HAP-1 (cell line): ENCODE results near the gene PDGFB.

ENCODE experiments used
- DNase-seq, 2 experiments: peaks; one replicate each; pipeline ENCODE4 v3.0.0-alpha.2; 2016 to 2020; ENCODE audit warnings: low spot score in 2 of 2
- H3K27me3 ChIP-seq: fragments of 250-450 bp; sonication (Bioruptor Pico); 2 replicates; pipeline ENCODE4 v1.5.1; 2020; ENCODE audit warnings: low read depth, mild to moderate bottlenecking, moderate library complexity
- H3K36me3 ChIP-seq: fragments of 250-450 bp; sonication (Bioruptor Pico); replicated peaks from 2 replicates; pipeline ENCODE4 v1.5.1; 2020; ENCODE audit warnings: mild to moderate bottlenecking
- H3K4me1 ChIP-seq: fragments of 250-450 bp; sonication (Bioruptor Pico); 2 replicates; pipeline ENCODE4 v1.5.1; 2020; ENCODE audit warnings: mild to moderate bottlenecking
- H3K4me3 ChIP-seq: fragments of 250-450 bp; sonication (Bioruptor Pico); 2 replicates; pipeline ENCODE4 v1.5.1; 2020; ENCODE audit warnings: mild to moderate bottlenecking, moderate library complexity
- H3K9me3 ChIP-seq: fragments of 250-450 bp; sonication (Bioruptor Pico); 2 replicates; pipeline ENCODE4 v1.5.1; 2020; ENCODE audit warnings: mild to moderate bottlenecking, moderate library complexity
- in situ Hi-C: fragments of 300-500 bp; cut with MboI; formaldehyde crosslinking; loops from 3 replicates; pipeline ENCODE4 v1.14.3; 2020; ENCODE audit warnings: low sequenced_read_pairs, inconsistent platforms, mixed read lengths

PDGFB gene

DNA sequence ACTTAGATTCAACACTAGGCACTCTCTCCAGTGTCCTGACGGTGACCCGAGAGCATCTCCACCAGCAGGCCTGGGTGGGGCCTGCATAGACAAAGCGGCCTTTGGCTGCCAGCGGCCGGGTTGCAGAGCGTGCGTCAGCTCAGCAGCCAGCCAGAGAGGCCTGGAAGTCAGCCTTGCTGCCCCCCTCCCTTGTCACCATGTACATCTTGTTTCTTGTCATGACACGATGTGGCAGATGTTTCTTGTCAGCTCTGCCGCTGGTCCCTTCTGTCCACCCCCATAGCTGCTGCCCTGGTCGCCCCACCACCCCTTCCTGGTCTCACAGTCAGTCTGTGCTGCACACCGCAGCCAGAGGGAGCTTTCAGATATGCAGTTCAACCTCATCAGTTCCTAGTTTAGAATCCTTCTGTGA is 59.2 kb downstream of the PDGFB start:
- H3K4me1 ChIP-seq: no peaks in the 10 kb centered on the region
- no peak for DNase-seq
- H3K9me3 ChIP-seq: 0 out of 2 replicates have a peak, but pooled peaks cover 2% of the 10 kb centered on the region
- H3K36me3 ChIP-seq: no peaks in the 10 kb centered on the region
- in situ Hi-C loops: no loop called here
- no peak overlapping the region for H3K4me3 ChIP-seq
- H3K27me3 ChIP-seq: no peaks in the 10 kb centered on the region

DNA sequence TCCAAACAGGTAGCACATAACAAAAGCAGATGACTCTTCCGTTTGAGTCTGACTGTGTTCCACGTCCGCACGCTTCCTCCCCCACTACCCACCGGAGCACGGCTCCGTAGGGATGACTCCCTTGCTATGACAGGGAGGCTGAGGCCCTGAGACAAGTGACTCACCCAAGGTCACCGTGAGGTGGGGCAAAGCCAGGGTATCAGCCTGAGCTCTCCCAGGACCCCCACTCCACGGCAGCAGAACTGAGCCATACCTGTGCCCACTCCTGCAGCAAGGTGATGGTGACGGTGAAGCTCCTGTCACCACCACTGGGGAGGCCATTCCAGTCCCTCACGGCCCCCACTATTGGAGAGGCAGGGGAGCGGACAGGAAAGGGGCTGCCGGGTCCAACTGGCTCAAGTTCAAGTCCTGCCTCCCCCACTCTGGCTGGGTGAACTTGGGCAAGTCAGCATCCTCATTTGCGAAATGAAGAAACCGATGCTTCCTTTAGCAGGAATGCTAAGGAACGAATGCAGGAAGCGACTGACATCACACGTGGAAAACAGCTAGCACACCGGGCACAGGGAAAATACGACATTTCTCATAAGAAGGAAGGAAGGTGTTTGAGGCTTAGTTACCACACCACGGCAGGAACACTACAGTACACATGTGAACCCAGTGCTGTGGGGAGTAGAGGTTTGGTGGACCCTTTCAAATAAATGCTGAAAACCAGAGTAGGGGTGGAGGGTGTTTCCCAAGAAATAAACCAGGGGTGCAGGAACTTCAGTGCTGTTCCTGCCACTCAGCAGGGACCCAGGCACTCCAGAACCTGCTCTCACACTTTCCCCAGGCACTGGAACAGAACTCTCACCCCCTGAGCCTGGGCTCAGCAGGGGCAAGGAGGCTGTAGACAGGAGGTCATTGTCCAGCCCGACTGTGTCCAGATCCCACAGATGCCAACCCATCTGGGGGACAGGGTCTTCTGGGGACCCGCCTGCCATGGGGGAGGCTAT is 59.9 kb downstream of the PDGFB start:
- in situ Hi-C loops: no loop called here
- H3K9me3 ChIP-seq: 0 out of 2 replicates have a peak, but pooled peaks cover 2% of the 10 kb centered on the region
- no peak for DNase-seq
- no peak overlapping the region for H3K4me3 ChIP-seq
- H3K27me3 ChIP-seq: no peaks in the 10 kb centered on the region
- no peaks in the 10 kb centered on the region for H3K4me1 ChIP-seq
- H3K36me3 ChIP-seq: no peaks in the 10 kb centered on the region

DNA sequence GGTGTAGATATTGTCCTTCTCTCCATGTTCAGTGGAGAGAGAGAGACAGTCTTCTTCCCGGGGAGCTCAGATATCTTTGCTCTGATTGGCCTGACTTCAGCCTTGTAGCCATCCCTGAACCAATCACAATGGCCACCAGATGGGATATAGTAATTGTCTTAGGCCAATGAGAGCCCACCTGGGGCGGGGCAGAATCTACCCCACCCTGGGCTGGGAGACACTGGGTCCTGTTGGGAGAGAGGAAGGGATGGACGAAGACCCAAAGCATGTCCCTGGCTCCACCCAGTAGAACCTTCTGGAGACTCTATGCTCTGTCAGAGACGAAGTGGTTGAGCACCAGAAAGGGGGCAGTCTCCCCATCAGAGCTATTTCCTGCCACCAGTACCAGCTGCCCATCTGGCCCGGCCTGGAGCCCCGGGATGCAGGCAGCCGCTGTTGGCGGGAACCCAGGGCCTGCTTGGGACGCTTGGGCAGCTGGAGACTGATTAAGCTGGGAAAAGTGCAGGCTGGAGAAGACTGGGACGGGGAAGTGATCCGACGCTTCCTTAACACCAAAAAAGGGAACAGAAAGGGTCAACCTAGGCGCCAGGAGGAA is 60.7 kb downstream of the PDGFB start:
- Histone ChIP-seq H3K4me1 (no peaks in the 10 kb centered on the region), H3K4me3 (no peak overlapping the region), H3K36me3 (no peaks in the 10 kb centered on the region), H3K9me3 (0 out of 2 replicates have a peak, but pooled peaks cover 2% of the 10 kb centered on the region), H3K27me3 (no peaks in the 10 kb centered on the region)
- in situ Hi-C loops: no loop called here
- peak in 1 of 2 experiments; percentile 33 for DNase-seq

DNA sequence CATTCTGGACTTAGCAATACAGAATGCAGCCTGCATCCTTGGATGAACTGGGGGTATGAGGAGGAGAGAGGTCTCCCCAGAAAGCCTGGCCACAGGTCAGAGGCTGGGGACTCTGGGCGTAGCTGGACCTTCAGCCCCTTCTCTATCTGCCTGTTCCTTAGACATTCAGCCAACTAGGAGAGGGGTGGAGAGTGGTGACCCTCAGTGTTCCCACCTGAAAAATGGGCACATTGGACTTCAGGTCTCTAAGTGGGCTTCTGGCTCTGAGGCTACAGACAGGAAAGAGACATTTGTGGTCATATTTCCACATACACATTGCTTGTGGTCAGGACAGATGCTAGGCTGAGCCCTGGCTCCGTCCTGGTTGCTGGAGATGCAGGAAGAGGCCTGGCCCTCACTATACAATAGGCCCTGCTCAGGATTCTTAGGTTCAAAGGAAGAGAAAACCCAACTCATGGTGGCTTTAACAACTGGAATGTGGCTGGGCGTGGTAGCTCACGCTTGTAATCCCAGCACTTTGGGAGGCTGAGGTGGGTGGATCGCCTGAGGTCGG is 62.2 kb downstream of the PDGFB start:
- in situ Hi-C loops: no loop called here
- H3K36me3 ChIP-seq: no peaks in the 10 kb centered on the region
- 0 out of 2 replicates have a peak, but pooled peaks cover 2% of the 10 kb centered on the region for H3K9me3 ChIP-seq
- no peaks in the 10 kb centered on the region for H3K27me3 ChIP-seq
- H3K4me1 ChIP-seq: no peaks in the 10 kb centered on the region
- no peak for DNase-seq
- no peak overlapping the region for H3K4me3 ChIP-seq

DNA sequence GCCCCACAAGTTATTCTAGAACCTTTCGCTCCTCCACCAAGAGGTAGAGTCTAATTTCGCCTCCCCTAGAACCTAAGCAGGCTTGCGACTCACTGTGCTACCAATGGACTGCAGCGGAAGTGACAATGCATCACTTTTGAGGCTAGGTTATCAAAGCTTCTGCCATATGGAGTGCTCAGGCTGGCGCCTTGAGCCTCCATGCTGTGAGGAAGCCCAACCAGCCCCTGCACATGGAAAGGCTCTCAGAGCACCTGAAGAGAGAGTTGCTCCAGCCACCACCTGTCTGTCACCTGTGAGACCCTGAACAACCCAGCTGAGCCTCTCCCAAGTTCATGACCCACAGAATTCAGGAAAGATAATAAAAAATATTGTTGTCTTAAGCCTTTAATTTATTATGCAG is 63.0 kb downstream of the PDGFB start:
- Histone ChIP-seq H3K4me1 (no peaks in the 10 kb centered on the region), H3K36me3 (no peaks in the 10 kb centered on the region), H3K9me3 (0 out of 2 replicates have a peak, but pooled peaks cover 2% of the 10 kb centered on the region), H3K27me3 (no peaks in the 10 kb centered on the region), H3K4me3 (no peak overlapping the region)
- DNase-seq: no peak
- in situ Hi-C loops: no loop called here

DNA sequence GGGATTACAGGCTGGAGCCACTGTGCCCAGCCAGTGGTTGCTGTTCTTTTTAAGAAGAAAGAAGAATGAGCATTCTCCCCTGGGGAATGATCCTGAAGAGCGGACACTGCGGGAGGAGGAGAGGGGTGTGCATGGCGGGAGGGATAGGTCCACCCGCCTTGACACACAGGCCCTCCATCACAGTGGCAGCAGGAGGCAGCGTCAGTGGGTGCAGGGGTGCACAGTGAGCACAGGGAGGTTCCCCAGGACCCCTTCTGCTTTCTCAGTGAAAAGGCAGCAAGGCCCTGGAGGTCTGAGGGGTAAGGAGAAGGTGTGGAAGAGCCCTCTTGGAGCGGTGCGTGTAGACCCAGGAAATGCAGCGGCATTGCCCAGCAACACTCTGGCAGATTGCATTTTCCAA is 63.4 kb downstream of the PDGFB start:
- no peaks in the 10 kb centered on the region for H3K36me3 ChIP-seq
- H3K4me1 ChIP-seq: peaks cover 2% of the 10 kb centered on the region
- no peaks in the 10 kb centered on the region for H3K9me3 ChIP-seq
- DNase-seq: no peak
- in situ Hi-C loops: no loop called here
- no peaks in the 10 kb centered on the region for H3K27me3 ChIP-seq
- no peak overlapping the region for H3K4me3 ChIP-seq

DNA sequence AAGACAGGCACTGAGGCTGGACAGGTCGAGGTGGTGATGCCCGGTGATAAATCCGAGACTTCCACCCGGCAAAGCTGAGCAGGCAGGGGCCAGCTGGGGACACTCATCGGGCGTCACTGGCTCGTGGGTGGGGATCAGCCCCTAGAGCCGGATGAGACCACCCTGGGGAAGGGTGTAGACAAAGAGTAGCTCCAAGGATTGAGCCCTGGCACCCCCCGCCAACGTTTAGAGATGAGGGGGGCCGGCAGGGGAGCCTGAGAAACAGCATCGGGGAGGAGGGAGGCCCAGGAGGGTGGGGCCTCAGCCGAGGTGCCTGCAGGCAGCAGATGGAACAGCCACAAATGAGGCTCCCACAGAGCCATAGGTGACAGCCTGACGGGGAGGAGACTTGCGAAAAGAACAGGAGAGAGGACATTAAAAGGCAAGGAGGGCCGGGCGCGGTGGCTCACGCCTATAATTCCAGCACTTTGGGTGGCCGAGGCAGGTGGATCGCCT is 64.9 kb downstream of the PDGFB start:
- Histone ChIP-seq H3K36me3 (no peaks in the 10 kb centered on the region), H3K4me3 (no peak overlapping the region), H3K9me3 (no peaks in the 10 kb centered on the region), H3K27me3 (no peaks in the 10 kb centered on the region), H3K4me1 (peaks cover 17% of the 10 kb centered on the region)
- no peak for DNase-seq
- in situ Hi-C loops: loop anchor here (10.0 kb wide), 1 partner anchor 345 kb away; the partner anchor contains the start of gene ATF4

DNA sequence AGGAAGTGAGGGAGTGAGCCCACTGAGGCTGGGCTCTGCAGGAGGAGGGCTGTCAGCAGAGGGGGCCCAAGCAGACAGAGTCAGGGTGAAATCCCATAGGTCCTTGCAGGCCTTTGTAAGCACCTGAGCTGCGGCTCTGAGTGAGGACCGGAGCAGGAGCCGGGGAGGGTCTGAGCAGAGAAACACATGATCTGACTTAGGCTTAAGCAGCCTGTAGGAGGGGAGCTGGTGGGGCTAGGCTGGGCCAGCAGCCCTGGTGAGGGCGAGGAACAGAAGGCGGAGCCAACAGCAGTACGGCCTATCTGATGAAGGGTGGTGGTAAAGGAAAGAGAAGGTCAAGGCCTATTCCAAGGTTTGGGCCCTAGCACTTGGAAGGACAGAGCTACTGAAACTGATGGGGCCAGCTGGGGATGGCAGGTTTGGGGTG is 65.4 kb downstream of the PDGFB start:
- H3K4me1 ChIP-seq: peaks cover 20% of the 10 kb centered on the region
- in situ Hi-C loops: loop anchor here (10.0 kb wide), 1 partner anchor 345 kb away; the partner anchor contains the start of gene ATF4
- H3K4me3 ChIP-seq: no peak overlapping the region
- DNase-seq: no peak
- no peaks in the 10 kb centered on the region for H3K36me3 ChIP-seq
- H3K9me3 ChIP-seq: no peaks in the 10 kb centered on the region
- no peaks in the 10 kb centered on the region for H3K27me3 ChIP-seq

DNA sequence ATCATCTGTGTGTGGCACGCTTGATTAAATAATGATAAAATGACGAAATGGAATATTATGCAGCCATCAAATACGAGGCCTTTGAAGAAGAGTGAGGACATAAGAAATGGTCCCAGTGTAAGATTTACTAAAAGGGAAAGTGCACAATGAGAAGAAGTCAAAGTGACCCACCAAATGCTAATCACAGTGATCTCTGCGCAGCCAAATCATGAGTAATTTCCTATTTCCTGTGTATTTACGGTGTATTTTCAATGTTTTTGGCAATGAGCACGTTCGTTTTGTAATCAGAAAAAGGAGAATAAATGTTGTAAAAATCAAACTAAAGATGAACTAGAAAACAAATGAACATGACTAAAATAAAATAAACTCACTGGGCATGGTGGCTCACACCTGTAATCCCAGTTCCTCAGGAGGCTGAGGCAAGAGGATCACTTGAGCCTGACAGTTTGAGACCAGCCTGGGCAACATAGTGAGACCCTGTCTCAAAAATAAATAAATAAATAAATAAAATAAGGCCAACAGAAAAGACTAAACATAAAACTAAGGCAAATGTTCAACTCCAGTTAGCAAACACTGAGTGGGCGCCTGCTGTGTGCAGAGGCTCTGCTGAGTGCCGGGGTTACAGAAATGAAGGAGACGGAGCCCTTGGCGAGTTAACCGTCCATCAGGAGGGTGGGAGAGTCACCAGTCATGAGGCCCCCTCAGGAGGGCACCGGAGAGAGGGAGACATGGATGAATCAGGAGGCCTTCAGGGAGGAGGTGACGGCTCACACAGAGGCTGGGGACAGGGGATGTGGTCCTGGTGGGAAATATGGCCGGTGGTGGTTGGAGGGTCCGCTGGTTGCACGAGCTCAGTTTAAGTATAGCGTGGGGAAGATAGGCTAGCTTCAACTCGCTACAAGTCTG is 66.3 kb downstream of the PDGFB start:
- Histone ChIP-seq H3K27me3 (no peaks in the 10 kb centered on the region), H3K4me1 (peaks cover 27% of the 10 kb centered on the region), H3K4me3 (no peak overlapping the region), H3K9me3 (no peaks in the 10 kb centered on the region), H3K36me3 (no peaks in the 10 kb centered on the region)
- in situ Hi-C loops: loop anchor here (10.0 kb wide), 1 partner anchor 346 kb away; the partner anchor contains the start of gene ATF4
- no peak for DNase-seq

DNA sequence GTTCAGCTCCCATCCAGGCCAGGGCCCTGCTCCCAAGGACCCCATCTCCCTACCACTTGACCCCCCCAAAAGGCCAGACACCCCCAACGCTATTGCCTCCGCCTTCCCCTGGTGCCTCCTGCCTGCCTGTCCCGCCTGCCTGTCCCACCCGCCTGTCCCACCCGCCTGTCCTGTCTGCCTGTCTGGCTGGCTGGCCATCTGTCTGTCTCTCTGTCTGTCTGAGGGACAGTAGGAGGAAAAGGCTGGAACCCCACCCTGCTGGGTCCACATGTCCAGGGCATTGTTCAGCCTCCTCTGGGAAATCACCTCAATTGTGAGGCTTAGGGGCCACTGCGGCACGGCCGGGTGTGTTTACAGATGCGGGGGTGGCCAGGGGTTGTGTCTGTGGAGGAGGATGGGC is 67.0 kb downstream of the PDGFB start:
- Histone ChIP-seq H3K4me1 (peaks cover 27% of the 10 kb centered on the region), H3K4me3 (no peak overlapping the region), H3K9me3 (no peaks in the 10 kb centered on the region), H3K36me3 (no peaks in the 10 kb centered on the region), H3K27me3 (no peaks in the 10 kb centered on the region)
- DNase-seq: no peak
- in situ Hi-C loops: loop anchor here (10.0 kb wide), 1 partner anchor 347 kb away; the partner anchor contains the start of gene ATF4

DNA sequence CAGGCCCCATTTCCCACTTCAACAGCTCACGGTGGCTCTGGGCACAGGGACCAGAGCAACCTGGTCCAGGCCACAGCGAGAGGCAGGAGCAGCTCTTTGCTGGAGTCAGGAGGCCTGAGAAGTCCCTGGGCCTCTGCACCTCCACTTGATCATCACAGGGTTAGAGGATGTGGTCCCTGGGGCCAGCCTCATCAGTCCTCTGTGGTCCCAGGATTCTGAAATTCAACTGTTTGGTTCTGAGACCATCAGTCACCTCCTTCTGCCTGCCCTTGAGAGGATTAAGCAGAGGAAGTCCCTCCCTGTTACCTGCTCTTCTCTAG is 67.4 kb downstream of the PDGFB start:
- peaks cover 27% of the 10 kb centered on the region for H3K4me1 ChIP-seq
- H3K36me3 ChIP-seq: no peaks in the 10 kb centered on the region
- in situ Hi-C loops: loop anchor here (10.0 kb wide), 1 partner anchor 347 kb away; the partner anchor contains the start of gene ATF4
- no peak overlapping the region for H3K4me3 ChIP-seq
- no peaks in the 10 kb centered on the region for H3K27me3 ChIP-seq
- no peaks in the 10 kb centered on the region for H3K9me3 ChIP-seq
- DNase-seq: no peak

DNA sequence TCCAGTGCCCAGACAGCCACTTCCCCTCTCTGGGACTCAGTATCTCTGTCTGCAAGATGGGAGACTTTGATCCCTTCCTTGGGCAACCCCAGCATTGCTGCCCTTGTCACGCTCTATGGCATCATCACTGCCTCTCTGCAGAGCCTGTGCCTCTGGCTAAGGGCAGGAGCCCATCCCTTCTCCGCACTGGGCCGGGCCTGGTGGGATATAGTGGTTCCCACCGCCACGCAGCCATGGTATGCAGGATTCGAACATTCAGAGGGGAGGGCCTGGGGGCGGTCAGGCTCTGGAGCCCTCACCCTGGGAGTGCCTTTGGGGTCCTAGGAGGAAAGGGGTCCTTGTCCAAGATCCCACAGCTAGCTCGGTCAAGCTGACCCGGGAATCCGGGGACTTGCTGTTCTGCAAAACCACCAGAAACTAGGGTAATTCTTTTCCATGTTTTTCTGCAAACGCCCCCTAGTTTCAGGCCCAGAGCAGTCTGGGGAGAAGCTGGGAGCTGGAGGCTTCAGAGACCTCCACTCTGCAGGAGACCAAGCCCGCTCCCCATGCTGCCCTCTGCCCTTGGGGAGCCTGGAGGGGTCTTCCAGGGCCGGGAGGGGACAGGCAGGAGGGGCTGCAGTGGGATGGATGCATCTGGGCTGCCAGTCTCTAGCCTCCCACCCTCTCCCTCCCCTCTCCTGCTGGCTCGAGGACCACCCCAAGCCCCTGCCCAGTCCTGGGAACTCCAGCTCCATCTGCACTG is 67.9 kb downstream of the PDGFB start:
- H3K27me3 ChIP-seq: no peaks in the 10 kb centered on the region
- H3K4me3 ChIP-seq: no peak overlapping the region
- in situ Hi-C loops: loop anchor here (10.0 kb wide), 1 partner anchor 348 kb away; the partner anchor contains the start of gene ATF4
- DNase-seq: no peak
- H3K36me3 ChIP-seq: no peaks in the 10 kb centered on the region
- H3K9me3 ChIP-seq: no peaks in the 10 kb centered on the region
- peaks cover 27% of the 10 kb centered on the region for H3K4me1 ChIP-seq
